HepG2 (cell line): Measurements from ENCODE around the gene KCNMA1. TPM values are rescaled to one million over a fixed set of nuclear protein-coding genes. Genes with fewer than 3 reads are reported as not detected.

Source experiments
- ATAC-seq: fragments of 200-7000 bp; cut with Tn5 transposase; 3 replicates; pipeline ENCODE4 v1.9.1; 2020; ENCODE audit warnings: mild to moderate bottlenecking, moderate library complexity
- BruUV-seq: library from RNA; stranded (reverse); fragments of 400-500 nt; replicated peaks from 2 replicates; lab custom pipeline; 2021; lab: Mats Ljungman, UMichigan
- CTCF ChIA-PET: fragments of 300-600 bp; formaldehyde crosslinking; extraction: SDS; loops from one replicate; lab custom pipeline; 2021; ENCODE audit warnings: low total read pairs, inconsistent platforms, low intra/inter-chr PET ratio; lab: Yijun Ruan, JAX
- POLR2A ChIA-PET: fragments of 350-600 bp; sonication (Branson Sonifier 250); formaldehyde crosslinking; loops from one replicate; lab custom pipeline; 2020; ENCODE audit warnings: antibody characterized with exemption, inconsistent platforms; lab: Yijun Ruan, JAX
- DNase-seq: peaks from one replicate; pipeline ENCODE4 v3.0.0-alpha.2; 2015; ENCODE audit warnings: low spot score
- FAIRE-seq: peaks from 3 replicates; lab custom pipeline; 2011; peaks lifted over from hg19 to GRCh38; lab: Jason Lieb, UNC
- H2AFZ ChIP-seq: one replicate; pipeline ENCODE4 v1.6.1; 2011; ENCODE audit warnings: low read length, inconsistent platforms
- H3K27ac ChIP-seq: fragments of 300-600 bp; 3 replicates; pipeline ENCODE4 v1.8.0; 2011; ENCODE audit warnings: mixed run types, mild to moderate bottlenecking, mixed read lengths, low read length, inconsistent platforms; ENCODE audit not compliant: insufficient read depth; ENCODE audit errors: extremely low read length
- H3K27me3 ChIP-seq, 2 experiments: fragments of 200-600 bp in 1 of 2; 2 replicates in 1 of 2; 3 replicates in 1 of 2; pipeline versions ENCODE4 v1.6.0 to v1.8.0; 2011; ENCODE audit warnings: low read length in 2 of 2, mild to moderate bottlenecking in 2 of 2, moderate library complexity in 2 of 2, inconsistent platforms in 1 of 2; ENCODE audit not compliant: insufficient read depth in 2 of 2, control insufficient read depth in 1 of 2
- H3K36me3 ChIP-seq, 2 experiments: fragments of 200-600 bp in 1 of 2; replicated peaks in 1 of 2; 2 replicates in 1 of 2; 3 replicates in 1 of 2; pipeline versions ENCODE4 v1.5.1 to v1.8.0; 2011; ENCODE audit warnings: low read length in 2 of 2, inconsistent platforms in 1 of 2; ENCODE audit not compliant: insufficient read depth in 2 of 2, control insufficient read depth in 1 of 2
- H3K4me1 ChIP-seq: 2 replicates; pipeline ENCODE4 v1.5.1; 2012; ENCODE audit warnings: low read length, inconsistent platforms; ENCODE audit not compliant: insufficient read depth
- H3K4me2 ChIP-seq: 2 replicates; pipeline ENCODE4 v1.6.0; 2011; ENCODE audit warnings: low read depth, low read length, inconsistent platforms
- H3K4me3 ChIP-seq, 3 experiments: fragments of 200-600 bp in 1 of 3; sonication (generic), shearing (Covaris generic) in 1 of 3; replicated peaks in 1 of 3; 2 replicates each; pipeline ENCODE4 v1.5.1; 2011 to 2016; ENCODE audit warnings: low read length in 3 of 3, inconsistent platforms in 2 of 3, low read depth in 2 of 3, mild to moderate bottlenecking in 2 of 3, control low read depth in 1 of 3, mixed read lengths in 1 of 3; ENCODE audit not compliant: insufficient read depth in 1 of 3
- H3K79me2 ChIP-seq: one replicate; pipeline ENCODE4 v1.6.1; 2011; ENCODE audit warnings: low read length, inconsistent platforms; ENCODE audit not compliant: insufficient read depth
- H3K9ac ChIP-seq: 2 replicates; pipeline ENCODE4 v1.6.0; 2011; ENCODE audit warnings: mild to moderate bottlenecking, low read depth, low read length, inconsistent platforms; ENCODE audit not compliant: insufficient read depth
- H3K9me3 ChIP-seq: 2 replicates; pipeline ENCODE4 v1.5.1; 2012; ENCODE audit warnings: mild to moderate bottlenecking, low read length
- H4K20me1 ChIP-seq: 2 replicates; pipeline ENCODE4 v1.6.0; 2011; ENCODE audit warnings: inconsistent platforms, mild to moderate bottlenecking, low read length, moderate library complexity; ENCODE audit not compliant: insufficient read depth
- ATAD3A ChIP-seq: sonication (generic); formaldehyde crosslinking; IDR thresholded peaks from 2 replicates; pipeline ENCODE4 v1.4.0; 2020; ENCODE audit warnings: missing genetic modification reagents
- IRF2 ChIP-seq: IDR thresholded peaks from 2 replicates; pipeline ENCODE4 v1.6.1; 2018; ENCODE audit warnings: missing genetic modification reagents, missing compliant biosample characterization
- LCORL ChIP-seq, 2 experiments: fragments of 450-650 bp in 1 of 2; sonication (generic) in 1 of 2; formaldehyde crosslinking in 1 of 2; IDR thresholded peaks; 2 replicates each; pipeline versions ENCODE4 v1.5.0 to v1.6.1; 2017 to 2020; ENCODE audit warnings: antibody characterized with exemption in 1 of 2, missing genetic modification reagents in 1 of 2
- PCBP1 ChIP-seq: fragments of 200-400 bp; formaldehyde crosslinking; IDR thresholded peaks from 2 replicates; pipeline ENCODE4 v1.6.1; 2017; ENCODE audit warnings: mild to moderate bottlenecking, low read depth, low read length, borderline replicate concordance
- PHF20 ChIP-seq: sonication (generic); formaldehyde crosslinking; IDR thresholded peaks from 2 replicates; pipeline ENCODE4 v1.5.0; 2020; ENCODE audit warnings: mild to moderate bottlenecking, missing genetic modification reagents
- TARDBP ChIP-seq: sonication (generic); formaldehyde crosslinking; IDR thresholded peaks from 2 replicates; pipeline ENCODE4 v1.8.0; 2022; ENCODE audit warnings: mild to moderate bottlenecking, missing genetic modification reagents
- ZFP36L1 ChIP-seq: sonication (generic); formaldehyde crosslinking; IDR thresholded peaks from 2 replicates; pipeline ENCODE4 v1.8.0; 2022; ENCODE audit warnings: mild to moderate bottlenecking, missing genetic modification reagents, moderate library complexity
- ZNF296 ChIP-seq: sonication (generic); formaldehyde crosslinking; conservative IDR thresholded peaks from 2 replicates; pipeline ENCODE4 v1.5.0; 2020; ENCODE audit warnings: mild to moderate bottlenecking, missing genetic modification reagents
- ZNF546 ChIP-seq: sonication (generic); formaldehyde crosslinking; conservative IDR thresholded peaks from 2 replicates; pipeline ENCODE4 v1.8.1; 2023; ENCODE audit warnings: mild to moderate bottlenecking, missing genetic modification reagents
- ZNF709 ChIP-seq: sonication (generic); formaldehyde crosslinking; IDR thresholded peaks from 2 replicates; pipeline ENCODE4 v1.5.0; 2020; ENCODE audit warnings: mild to moderate bottlenecking, missing genetic modification reagents
- WGBS: methylation state at CpG from one replicate; pipeline ENCODE4 v1.1.6; 2017; ENCODE audit warnings: low lambda C conversion rate; 5-methylcytosine and 5-hydroxymethylcytosine counted together
- in situ Hi-C: cut with HindIII; loops from 2 replicates; pipeline ENCODE4 v1.10.0; 2017; ENCODE audit warnings: low pct_unique_long_range_greater_than_20kb; ENCODE audit not compliant: extremely low pct_ligation_motif_present
- intact Hi-C: fragments of 100-400 bp; cut with micrococcal nuclease; formaldehyde crosslinking; loops from one replicate; pipeline ENCODE4 v1.10.0; 2022; ENCODE audit not compliant: unreplicated experiment
- polyA plus RNA-seq, 8 experiments: library from polyadenylated mRNA; depleted of rRNA in 3 of 8; stranded (reverse) in 7 of 8; unstranded in 1 of 8; fragments of >200 nt; fragmentation: Illumina TruSeq in 4 of 8; extraction: Trizol in 4 of 8; gene quantifications; 2 replicates each; pipeline versions ENCODE4 v1.2.1 to v1.2.3, GENCODE V29; 2011 to 2016; ENCODE audit warnings: low read depth in 4 of 8, missing spikeins in 1 of 8, mixed read lengths in 1 of 8; ENCODE audit not compliant: insufficient read depth in 1 of 8
- total RNA-seq, 5 experiments: library from RNA; depleted of rRNA; stranded (reverse); fragments of >200 nt; fragmentation: Illumina TruSeq; extraction: Trizol; gene quantifications; 2 replicates each; pipeline ENCODE4 v1.2.3, GENCODE V29; 2016; ENCODE audit warnings: low read depth in 1 of 5
- TF ChIP-seq, protein P1 (sequence below): sonication (generic); formaldehyde crosslinking; IDR thresholded peaks from 2 replicates; pipeline ENCODE4 v1.5.0; 2020; ENCODE audit warnings: mild to moderate bottlenecking, missing genetic modification reagents, borderline replicate concordance
- TF ChIP-seq, protein P2 (sequence below): sonication (generic); formaldehyde crosslinking; IDR thresholded peaks from 2 replicates; pipeline ENCODE4 v1.4.0; 2020; ENCODE audit warnings: low read depth, mild to moderate bottlenecking, missing genetic modification reagents
- TF ChIP-seq, protein P3 (sequence below): sonication (generic); formaldehyde crosslinking; IDR thresholded peaks from 2 replicates; pipeline ENCODE4 v1.5.1; 2020; ENCODE audit warnings: mild to moderate bottlenecking, missing genetic modification reagents, moderate library complexity

KCNMA1 gene
- total and polyA plus RNA-seq, 2 of the 13 experiments (the other 11 are each of a cell fraction or from before 2014, with no cell fraction given): 0.02 TPM; not detected in 1

DNA sequence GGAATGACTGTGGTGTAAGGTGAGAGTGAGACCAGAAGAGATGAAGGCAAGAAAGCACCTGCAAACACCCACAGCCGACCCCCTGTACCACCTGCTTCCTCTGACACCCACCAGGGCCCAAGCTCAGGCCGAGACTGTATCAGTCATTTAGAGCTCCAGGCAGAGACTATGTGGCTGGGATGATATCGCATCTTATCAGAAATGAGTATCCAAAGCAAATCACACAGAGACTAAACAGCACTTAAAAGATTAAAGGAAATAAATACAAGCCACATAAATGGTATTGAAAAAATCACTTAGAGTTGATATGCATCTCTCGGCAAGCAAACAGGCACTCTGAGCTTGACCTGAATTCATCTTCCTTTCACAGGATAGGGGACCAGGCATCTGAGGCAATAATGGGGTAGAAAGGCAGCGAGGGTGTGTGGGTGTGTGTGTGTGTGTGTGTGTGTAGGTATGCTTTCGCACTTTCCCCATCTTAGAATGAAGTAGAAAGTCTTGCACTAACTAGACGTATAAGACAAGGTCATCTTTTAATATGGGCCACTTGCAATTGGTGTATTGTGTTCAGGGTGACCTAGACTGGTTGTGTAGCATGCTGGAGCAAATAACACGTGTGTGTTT is 665.9 kb downstream of the KCNMA1 start:
- no peak overlapping the region for H3K9ac ChIP-seq
- H3K36me3 ChIP-seq: no peaks in the 10 kb centered on the region
- BruUV-seq: no TSS peak
- no peaks in the 10 kb centered on the region for H3K79me2 ChIP-seq
- DNase-seq (no peak), FAIRE-seq (no peak), ATAC-seq (no peak)
- POLR2A ChIA-PET: no interaction called here
- H3K27ac ChIP-seq: no peak overlapping the region
- H3K27me3 ChIP-seq: peaks cover 4 to 51% of the 10 kb centered on the region in 2 experiments
- CTCF ChIA-PET: no interaction called here
- H3K4me2 ChIP-seq: no peak overlapping the region
- in situ Hi-C loops (no loop called here), intact Hi-C loops (no loop called here)
- no peaks in the 10 kb centered on the region for H3K4me1 ChIP-seq
- no peaks in the 10 kb centered on the region for H3K9me3 ChIP-seq
- H2AFZ ChIP-seq: no peak overlapping the region
- H4K20me1 ChIP-seq: no peaks in the 10 kb centered on the region
- 9% methylated on average over 8 of the region's 8 CpGs for WGBS
- H3K4me3 ChIP-seq: no peak overlapping the region
- TF ChIP-seq, protein P1, sequence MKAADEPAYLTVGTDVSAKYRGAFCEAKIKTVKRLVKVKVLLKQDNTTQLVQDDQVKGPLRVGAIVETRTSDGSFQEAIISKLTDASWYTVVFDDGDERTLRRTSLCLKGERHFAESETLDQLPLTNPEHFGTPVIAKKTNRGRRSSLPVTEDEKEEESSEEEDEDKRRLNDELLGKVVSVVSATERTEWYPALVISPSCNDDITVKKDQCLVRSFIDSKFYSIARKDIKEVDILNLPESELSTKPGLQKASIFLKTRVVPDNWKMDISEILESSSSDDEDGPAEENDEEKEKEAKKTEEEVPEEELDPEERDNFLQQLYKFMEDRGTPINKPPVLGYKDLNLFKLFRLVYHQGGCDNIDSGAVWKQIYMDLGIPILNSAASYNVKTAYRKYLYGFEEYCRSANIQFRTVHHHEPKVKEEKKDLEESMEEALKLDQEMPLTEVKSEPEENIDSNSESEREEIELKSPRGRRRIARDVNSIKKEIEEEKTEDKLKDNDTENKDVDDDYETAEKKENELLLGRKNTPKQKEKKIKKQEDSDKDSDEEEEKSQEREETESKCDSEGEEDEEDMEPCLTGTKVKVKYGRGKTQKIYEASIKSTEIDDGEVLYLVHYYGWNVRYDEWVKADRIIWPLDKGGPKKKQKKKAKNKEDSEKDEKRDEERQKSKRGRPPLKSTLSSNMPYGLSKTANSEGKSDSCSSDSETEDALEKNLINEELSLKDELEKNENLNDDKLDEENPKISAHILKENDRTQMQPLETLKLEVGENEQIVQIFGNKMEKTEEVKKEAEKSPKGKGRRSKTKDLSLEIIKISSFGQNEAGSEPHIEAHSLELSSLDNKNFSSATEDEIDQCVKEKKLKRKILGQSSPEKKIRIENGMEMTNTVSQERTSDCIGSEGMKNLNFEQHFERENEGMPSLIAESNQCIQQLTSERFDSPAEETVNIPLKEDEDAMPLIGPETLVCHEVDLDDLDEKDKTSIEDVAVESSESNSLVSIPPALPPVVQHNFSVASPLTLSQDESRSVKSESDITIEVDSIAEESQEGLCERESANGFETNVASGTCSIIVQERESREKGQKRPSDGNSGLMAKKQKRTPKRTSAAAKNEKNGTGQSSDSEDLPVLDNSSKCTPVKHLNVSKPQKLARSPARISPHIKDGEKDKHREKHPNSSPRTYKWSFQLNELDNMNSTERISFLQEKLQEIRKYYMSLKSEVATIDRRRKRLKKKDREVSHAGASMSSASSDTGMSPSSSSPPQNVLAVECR: no peak
- TF ChIP-seq TARDBP (CRISPR knock-in tag) (no peak), LCORL (IDR thresholded peaks at IDR 0.05) (no peak), LCORL (CRISPR knock-in tag; IDR thresholded peaks at IDR 0.05) (no peak), ATAD3A (CRISPR knock-in tag) (no peak), ZNF296 (CRISPR knock-in tag) (no peak), PHF20 (CRISPR knock-in tag) (no peak), IRF2 (CRISPR knock-in tag) (no peak), ZFP36L1 (CRISPR knock-in tag) (no peak), PCBP1 (no peak), ZNF709 (CRISPR knock-in tag) (no peak), ZNF546 (CRISPR knock-in tag) (no peak)
- TF ChIP-seq, protein P2, sequence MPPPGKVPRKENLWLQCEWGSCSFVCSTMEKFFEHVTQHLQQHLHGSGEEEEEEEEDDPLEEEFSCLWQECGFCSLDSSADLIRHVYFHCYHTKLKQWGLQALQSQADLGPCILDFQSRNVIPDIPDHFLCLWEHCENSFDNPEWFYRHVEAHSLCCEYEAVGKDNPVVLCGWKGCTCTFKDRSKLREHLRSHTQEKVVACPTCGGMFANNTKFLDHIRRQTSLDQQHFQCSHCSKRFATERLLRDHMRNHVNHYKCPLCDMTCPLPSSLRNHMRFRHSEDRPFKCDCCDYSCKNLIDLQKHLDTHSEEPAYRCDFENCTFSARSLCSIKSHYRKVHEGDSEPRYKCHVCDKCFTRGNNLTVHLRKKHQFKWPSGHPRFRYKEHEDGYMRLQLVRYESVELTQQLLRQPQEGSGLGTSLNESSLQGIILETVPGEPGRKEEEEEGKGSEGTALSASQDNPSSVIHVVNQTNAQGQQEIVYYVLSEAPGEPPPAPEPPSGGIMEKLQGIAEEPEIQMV (CRISPR knock-in tag): no peak
- TF ChIP-seq, protein P3, sequence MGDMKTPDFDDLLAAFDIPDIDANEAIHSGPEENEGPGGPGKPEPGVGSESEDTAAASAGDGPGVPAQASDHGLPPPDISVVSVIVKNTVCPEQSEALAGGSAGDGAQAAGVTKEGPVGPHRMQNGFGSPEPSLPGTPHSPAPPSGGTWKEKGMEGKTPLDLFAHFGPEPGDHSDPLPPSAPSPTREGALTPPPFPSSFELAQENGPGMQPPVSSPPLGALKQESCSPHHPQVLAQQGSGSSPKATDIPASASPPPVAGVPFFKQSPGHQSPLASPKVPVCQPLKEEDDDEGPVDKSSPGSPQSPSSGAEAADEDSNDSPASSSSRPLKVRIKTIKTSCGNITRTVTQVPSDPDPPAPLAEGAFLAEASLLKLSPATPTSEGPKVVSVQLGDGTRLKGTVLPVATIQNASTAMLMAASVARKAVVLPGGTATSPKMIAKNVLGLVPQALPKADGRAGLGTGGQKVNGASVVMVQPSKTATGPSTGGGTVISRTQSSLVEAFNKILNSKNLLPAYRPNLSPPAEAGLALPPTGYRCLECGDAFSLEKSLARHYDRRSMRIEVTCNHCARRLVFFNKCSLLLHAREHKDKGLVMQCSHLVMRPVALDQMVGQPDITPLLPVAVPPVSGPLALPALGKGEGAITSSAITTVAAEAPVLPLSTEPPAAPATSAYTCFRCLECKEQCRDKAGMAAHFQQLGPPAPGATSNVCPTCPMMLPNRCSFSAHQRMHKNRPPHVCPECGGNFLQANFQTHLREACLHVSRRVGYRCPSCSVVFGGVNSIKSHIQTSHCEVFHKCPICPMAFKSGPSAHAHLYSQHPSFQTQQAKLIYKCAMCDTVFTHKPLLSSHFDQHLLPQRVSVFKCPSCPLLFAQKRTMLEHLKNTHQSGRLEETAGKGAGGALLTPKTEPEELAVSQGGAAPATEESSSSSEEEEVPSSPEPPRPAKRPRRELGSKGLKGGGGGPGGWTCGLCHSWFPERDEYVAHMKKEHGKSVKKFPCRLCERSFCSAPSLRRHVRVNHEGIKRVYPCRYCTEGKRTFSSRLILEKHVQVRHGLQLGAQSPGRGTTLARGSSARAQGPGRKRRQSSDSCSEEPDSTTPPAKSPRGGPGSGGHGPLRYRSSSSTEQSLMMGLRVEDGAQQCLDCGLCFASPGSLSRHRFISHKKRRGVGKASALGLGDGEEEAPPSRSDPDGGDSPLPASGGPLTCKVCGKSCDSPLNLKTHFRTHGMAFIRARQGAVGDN (CRISPR knock-in tag): no peak
